ENCODE results near the gene NT5C1B.

Gene NT5C1B

DNA sequence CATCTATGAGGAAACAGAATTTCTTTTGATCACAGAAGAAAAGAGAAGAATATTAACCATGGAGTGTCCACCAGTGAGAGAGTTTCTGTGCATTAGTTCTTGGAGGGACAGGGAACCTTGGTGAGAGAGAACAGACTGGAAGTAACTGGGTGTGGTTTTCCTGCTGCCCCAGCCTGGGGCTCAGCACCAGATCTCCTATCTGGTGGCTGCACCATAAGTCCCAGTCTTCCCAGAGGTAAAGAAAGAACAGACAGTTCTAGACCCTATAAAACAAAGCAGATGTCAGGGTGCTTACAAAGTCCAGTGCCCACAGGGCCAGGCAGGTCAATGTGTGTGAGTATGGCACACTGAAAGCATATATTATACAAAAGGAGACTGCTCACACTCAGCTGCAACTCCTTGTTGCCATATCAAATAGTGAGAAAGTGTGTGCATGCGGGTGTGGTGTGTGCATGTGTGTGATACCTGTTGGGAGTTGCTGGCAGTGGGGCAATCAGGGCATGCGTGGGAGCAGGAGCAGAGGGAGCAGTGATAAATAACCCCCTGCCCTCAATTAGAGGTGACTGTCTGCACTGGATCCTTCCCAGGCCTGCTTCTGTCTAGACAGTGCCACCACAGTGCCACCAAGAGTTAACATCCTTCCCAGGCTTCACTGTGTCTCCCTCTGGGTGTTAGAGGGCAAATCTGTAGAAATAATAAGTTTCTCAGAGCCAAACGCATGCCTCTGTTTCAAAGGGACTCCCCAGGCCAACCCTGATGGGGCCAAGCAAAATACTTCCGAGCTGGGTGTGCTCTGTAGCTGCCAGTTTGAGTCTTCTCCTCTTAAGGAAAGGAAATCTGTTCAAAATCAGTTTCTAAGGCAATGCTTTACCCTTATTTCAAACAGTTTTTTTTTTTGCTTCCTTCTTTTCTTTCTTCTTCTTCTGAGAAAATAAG, 74.6 kb downstream of the NT5C1B start:
- no peak for DNase-seq (ENCODE audit: low spot score)

Measured in AG20443 (cell line).